SKM-1 treated with dmso at 0.1 percent for 144 hours (cell line): ENCODE results near the gene SLC46A2.

Experiments used
- DNase-seq: peaks from one replicate; lab custom pipeline; 2025; ENCODE audit not compliant: unreplicated experiment; lab: John Stamatoyannopoulos, UW

SLC46A2 gene

DNA sequence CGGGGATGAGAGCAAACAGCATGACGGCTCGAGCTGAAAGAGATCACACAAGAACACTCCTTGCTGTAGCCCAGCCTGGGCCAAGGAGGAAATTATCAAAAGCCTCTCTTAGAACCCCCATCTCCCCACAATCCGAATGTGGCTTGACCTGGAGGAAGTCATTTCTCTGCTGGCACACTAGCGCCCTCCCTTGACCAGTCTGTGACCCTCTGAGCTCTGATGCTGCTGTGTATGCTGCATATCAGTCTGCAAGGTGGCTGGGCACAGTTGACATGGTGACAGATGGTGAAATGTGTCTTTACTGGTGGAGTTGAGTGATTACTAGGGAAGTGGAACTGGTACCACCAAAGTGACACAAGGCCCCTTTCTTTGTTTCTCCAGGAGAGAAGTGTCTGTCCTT is 3.3 kb downstream of the SLC46A2 start:
- peak; percentile 38 for DNase-seq

DNA sequence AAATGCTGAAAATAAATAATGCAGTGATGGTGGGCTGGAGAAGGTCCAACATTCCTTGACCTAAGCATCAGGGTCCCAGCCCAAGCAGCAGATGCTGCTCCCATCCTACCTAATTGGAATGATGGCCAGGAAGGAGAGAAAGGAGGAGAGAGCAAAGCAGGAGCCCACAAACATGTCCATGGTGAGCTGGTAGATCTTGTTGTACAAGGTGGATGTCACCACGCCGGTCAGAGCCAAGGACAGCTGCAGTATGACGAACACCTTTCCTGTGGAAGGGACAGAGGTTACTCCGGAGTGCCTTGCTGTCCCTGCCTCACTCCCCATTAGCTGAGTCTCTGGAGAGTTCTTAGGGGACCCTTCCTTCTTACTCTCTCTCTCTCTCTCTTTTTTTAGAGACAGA is 4.3 kb downstream of the SLC46A2 start:
- no peak for DNase-seq

GRCh38 chr9:112885324-112885723 is 5.4 kb downstream of the SLC46A2 start:
- DNase-seq = no peak

- DNase-seq = no peak
Measured at GRCh38 chr9:112884721-112885120, 6.0 kb downstream of the SLC46A2 start.

GRCh38 chr9:112884101-112884500 is 6.6 kb downstream of the SLC46A2 start:
- no peak for DNase-seq

DNA sequence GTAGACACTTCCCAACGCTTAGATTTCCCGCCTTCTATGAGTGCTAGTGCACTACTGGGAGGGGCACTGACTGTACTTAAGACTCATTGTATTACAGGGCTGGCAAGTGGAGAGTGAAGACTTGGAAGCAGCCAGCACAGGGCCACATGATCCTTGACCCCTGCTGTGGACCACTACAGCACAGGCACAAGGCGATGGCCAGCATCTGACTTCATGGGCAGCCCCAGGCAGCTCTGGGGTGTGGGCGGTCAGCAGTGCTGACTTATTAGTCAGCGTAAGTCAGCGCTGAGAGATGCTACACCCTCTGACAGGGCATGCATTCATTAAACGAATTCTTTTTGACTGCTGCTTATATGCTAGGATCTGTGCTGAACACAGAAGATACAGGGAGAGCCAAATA is 9.3 kb downstream of the SLC46A2 start:
- no peak for DNase-seq

- no peak for DNase-seq
Measured at GRCh38 chr9:112880650-112881049, 10.0 kb downstream of the SLC46A2 start.

GRCh38 chr9:112878752-112879151 is 11.9 kb downstream of the SLC46A2 start:
- DNase-seq = no peak

DNA sequence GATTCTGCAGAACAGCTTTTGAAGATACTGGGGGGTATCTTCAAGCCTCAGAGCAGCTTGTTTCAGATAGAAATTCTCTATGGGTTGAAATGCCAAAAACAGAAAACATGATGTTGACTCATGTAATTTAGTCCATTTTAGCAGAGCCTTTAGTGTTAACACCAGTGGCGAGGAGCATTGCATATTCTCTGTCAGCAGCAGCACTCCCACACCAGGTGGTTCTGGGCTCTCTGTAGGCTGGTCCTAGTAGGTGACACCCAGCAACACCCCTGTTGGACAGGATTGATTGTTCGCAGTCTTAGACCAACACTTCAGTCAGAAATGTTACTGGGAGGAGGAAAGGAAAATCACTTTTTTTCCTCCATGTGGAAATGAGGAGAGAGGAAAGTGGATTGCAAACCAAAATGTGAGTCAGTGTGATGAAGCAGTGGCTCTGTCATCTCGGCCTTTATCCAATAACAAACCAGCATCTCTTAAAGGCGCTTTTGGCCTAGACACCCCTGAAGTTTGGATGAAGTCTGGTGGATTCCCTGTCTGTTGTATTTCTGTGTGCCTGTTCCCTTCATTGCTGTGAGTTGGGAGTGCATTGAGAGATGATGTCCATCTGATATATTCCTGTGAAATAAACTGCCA is 16.8 kb downstream of the SLC46A2 start:
- no peak for DNase-seq

GRCh38 chr9:112872019-112872418 is 18.7 kb downstream of the SLC46A2 start:
- DNase-seq = no peak

GRCh38 chr9:112870556-112870955 is 20.1 kb downstream of the SLC46A2 start:
- DNase-seq = no peak

DNA sequence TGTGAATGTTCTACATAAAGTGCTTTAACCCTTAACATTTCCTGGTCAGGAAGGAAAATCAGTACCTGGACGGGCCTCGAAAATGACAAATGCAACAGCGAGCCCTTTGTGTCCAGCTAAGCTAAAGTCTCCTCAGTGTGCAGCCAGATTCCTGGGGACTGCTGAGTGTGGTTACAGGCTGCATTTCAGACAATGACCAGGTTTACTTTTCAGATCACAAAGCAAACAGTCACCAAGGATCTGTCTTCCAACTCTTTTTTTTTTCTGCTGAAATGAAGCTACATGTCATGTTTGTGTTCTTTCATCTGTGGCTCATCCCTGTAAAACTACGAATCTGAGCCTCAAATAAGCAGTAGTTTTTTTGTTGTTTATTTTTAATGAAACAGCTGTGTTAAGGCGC is 20.8 kb downstream of the SLC46A2 start:
- DNase-seq = no peak

DNA sequence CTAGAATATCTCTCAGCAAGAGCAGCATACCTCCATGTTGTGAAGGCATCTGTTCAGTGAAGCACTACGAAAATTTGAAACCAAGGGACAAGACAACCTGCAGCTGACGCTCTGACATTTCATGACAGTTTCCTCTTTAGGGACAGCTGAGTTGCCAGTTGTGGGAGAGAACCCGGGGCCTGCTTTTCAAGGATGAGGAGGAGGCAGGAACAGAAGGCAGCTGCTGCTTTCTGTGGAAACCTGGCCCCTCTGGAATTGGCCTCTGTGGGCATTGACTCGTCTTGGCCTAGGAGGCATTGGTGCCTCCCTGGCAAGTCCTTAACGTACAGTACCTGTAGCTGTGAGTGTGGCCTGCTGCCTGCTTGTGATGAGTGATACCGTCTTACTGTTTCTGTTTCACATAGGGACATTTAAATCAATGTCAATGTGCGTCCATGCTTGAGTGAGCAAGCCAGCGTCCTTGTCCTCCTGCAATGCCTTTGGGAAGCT is 21.6 kb downstream of the SLC46A2 start:
- no peak for DNase-seq

GRCh38 chr9:112868461-112868860 is 22.2 kb downstream of the SLC46A2 start:
- DNase-seq = no peak

DNA sequence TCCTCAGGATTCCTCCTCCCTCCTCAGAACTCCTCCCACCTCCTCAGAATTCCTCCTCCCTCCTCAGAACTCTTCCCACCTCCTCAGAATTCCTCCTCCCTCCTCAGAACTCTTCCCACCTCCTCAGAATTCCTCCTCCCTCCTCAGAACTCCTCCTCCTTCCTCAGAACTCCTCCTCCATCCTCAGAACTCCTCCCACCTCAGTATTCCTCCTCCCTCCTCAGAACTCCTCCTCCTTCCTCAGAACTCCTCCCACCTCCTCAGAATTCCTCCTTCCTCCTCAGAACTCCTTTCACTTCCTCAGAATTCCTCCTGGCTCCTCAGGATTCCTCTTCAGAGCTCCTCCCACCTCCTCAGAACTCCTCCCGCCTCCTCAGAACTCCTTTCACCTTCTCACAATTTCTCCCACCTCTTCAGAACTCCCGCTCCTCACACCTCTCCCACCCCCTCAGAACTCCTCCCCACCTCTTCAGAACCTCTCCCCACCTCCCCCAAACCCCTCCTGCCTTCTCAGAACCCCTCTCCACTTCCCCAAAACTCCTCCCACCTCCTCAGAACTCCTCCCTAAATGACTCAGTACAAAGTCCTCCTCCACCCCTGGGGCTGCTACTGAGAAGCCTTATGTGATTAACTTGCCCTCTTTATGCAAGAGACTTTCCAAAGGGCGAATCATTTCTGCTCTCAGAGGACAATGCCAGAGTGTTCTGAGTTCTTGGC is 23.2 kb downstream of the SLC46A2 start:
- DNase-seq = no peak

GRCh38 chr9:112866662-112867274 is 23.9 kb downstream of the SLC46A2 start:
- DNase-seq = no peak

DNA sequence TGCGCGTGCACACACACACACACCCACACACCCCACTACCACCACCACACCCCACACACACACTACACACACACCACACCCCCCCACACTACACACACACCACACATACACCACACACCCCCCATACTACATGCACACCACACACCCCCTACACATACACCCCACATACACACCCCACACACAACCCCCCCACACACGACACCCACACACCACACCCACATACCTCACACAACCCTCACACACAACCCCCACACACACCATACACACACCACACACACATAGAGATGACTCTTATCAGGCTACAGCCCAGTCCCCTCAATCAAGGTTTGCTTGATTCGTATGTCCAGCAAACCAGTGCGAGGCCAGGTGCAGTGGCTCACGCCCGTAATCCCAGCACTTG is 25.7 kb downstream of the SLC46A2 start:
- DNase-seq = no peak

GRCh38 chr9:112864403-112864802 is 26.3 kb downstream of the SLC46A2 start:
- DNase-seq = no peak

DNA sequence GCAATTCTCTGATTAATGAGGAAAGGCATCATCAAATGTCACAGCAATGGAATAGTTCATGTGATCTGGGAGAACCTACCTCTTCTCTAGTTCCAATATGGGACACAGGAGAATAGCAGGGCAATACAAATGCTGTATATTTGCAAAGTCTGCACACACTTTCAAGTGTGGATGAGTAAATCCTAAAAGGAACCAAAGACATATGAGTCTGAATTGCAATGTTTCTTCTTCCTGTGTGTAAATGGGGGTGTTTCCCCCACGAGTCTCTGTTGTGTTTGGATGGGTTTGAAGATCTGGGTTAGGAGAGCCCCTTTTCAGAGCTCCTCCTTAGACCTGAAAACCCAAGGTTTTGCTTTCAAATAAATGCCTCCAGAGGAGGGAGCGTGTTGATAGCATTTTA is 26.9 kb downstream of the SLC46A2 start:
- DNase-seq = no peak

DNA sequence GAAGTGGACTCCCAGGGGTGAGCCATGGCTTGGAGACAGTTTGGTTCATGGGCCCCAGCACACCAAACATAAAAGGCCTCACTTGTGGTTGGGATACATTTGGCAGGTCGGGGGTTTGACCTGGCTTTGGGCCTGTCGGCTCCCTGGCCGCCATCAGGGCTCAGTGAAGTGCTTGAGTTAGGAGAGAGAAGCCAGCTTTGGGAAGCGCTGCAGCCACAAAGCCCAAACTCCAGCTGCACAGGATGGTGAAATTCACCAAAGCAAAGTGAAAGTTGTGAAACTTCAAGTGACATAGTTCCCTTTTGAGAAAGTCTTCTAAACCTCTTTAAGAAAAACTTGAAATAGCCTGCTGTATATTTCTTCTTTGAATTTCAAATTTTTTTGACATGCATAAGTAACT is 27.5 kb downstream of the SLC46A2 start:
- peak; percentile 67 for DNase-seq

- peak; percentile 46 for DNase-seq
Measured at GRCh38 chr9:112861638-112862555, 28.8 kb downstream of the SLC46A2 start.
